Nephron progenitor cell (in vitro differentiated cells): ENCODE data around the gene UNC80.
A peak's percentile ranks its signal among the peaks of the same experiment; 100 is the strongest.

Experiments
- DNase-seq: peaks from one replicate; pipeline ENCODE4 v3.0.0; 2021
- H3K27ac Mint-ChIP-seq: 2 replicates; pipeline ENCODE4 v1.8.0; 2021; ENCODE audit warnings: mild to moderate bottlenecking, moderate library complexity, mixed read lengths
- H3K27me3 Mint-ChIP-seq: 2 replicates; pipeline ENCODE4 v1.8.0; 2021; ENCODE audit warnings: mild to moderate bottlenecking, low read depth, mixed read lengths; ENCODE audit not compliant: poor library complexity
- H3K36me3 Mint-ChIP-seq: 2 replicates; pipeline ENCODE4 v1.8.0; 2021; ENCODE audit warnings: low read depth, mixed read lengths
- H3K4me1 Mint-ChIP-seq: 2 replicates; pipeline ENCODE4 v1.8.0; 2021; ENCODE audit warnings: mixed read lengths
- H3K4me3 Mint-ChIP-seq: 2 replicates; pipeline ENCODE4 v1.8.0; 2021; ENCODE audit warnings: mild to moderate bottlenecking, moderate library complexity, mixed read lengths
- H3K9me3 Mint-ChIP-seq: 2 replicates; pipeline ENCODE4 v1.8.0; 2021; ENCODE audit warnings: mild to moderate bottlenecking, moderate library complexity, mixed read lengths
- TF ChIP-seq, protein P1 (sequence below): fragments of 200-600 bp; sonication (generic); IDR thresholded peaks from 2 replicates; pipeline ENCODE4 v1.5.0; 2021; ENCODE audit warnings: antibody characterized with exemption

Gene UNC80, protein sequence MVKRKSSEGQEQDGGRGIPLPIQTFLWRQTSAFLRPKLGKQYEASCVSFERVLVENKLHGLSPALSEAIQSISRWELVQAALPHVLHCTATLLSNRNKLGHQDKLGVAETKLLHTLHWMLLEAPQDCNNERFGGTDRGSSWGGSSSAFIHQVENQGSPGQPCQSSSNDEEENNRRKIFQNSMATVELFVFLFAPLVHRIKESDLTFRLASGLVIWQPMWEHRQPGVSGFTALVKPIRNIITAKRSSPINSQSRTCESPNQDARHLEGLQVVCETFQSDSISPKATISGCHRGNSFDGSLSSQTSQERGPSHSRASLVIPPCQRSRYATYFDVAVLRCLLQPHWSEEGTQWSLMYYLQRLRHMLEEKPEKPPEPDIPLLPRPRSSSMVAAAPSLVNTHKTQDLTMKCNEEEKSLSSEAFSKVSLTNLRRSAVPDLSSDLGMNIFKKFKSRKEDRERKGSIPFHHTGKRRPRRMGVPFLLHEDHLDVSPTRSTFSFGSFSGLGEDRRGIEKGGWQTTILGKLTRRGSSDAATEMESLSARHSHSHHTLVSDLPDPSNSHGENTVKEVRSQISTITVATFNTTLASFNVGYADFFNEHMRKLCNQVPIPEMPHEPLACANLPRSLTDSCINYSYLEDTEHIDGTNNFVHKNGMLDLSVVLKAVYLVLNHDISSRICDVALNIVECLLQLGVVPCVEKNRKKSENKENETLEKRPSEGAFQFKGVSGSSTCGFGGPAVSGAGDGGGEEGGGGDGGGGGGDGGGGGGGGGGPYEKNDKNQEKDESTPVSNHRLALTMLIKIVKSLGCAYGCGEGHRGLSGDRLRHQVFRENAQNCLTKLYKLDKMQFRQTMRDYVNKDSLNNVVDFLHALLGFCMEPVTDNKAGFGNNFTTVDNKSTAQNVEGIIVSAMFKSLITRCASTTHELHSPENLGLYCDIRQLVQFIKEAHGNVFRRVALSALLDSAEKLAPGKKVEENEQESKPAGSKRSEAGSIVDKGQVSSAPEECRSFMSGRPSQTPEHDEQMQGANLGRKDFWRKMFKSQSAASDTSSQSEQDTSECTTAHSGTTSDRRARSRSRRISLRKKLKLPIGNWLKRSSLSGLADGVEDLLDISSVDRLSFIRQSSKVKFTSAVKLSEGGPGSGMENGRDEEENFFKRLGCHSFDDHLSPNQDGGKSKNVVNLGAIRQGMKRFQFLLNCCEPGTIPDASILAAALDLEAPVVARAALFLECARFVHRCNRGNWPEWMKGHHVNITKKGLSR (N-terminal part only)

GRCh38 chr2:209771474-209772289, at the start of gene UNC80:
UNC80 (plus strand) TSS chr2:209771832; CDS start chr2:209772073, 241 bp downstream.
- Mint-ChIP-seq H3K4me1 (peaks cover 5% of the 10 kb centered on the region), H3K36me3 (no peaks in the 10 kb centered on the region), H3K4me3 (peak within 1 kb of the TSS; percentile 81), H3K27ac (no peak within 1 kb of the TSS), H3K27me3 (peaks cover 60% of the 10 kb centered on the region), H3K9me3 (no peaks in the 10 kb centered on the region)
- peak; percentile 96 for DNase-seq
- TF ChIP-seq, protein P1, sequence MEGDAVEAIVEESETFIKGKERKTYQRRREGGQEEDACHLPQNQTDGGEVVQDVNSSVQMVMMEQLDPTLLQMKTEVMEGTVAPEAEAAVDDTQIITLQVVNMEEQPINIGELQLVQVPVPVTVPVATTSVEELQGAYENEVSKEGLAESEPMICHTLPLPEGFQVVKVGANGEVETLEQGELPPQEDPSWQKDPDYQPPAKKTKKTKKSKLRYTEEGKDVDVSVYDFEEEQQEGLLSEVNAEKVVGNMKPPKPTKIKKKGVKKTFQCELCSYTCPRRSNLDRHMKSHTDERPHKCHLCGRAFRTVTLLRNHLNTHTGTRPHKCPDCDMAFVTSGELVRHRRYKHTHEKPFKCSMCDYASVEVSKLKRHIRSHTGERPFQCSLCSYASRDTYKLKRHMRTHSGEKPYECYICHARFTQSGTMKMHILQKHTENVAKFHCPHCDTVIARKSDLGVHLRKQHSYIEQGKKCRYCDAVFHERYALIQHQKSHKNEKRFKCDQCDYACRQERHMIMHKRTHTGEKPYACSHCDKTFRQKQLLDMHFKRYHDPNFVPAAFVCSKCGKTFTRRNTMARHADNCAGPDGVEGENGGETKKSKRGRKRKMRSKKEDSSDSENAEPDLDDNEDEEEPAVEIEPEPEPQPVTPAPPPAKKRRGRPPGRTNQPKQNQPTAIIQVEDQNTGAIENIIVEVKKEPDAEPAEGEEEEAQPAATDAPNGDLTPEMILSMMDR, result no peak

GRCh38 chr2:209726311-209726710, 45.3 kb upstream of the UNC80 start:
- Mint-ChIP-seq H3K27me3 (no peaks in the 10 kb centered on the region), H3K9me3 (no peaks in the 10 kb centered on the region), H3K27ac (no peak overlapping the region), H3K36me3 (no peaks in the 10 kb centered on the region), H3K4me3 (no peak overlapping the region), H3K4me1 (peaks cover 3% of the 10 kb centered on the region)
- TF ChIP-seq, protein P1, result no peak
- DNase-seq, result no peak

GRCh38 chr2:209727077-209727476, 44.6 kb upstream of the UNC80 start:
- no peak for DNase-seq
- H3K4me3 Mint-ChIP-seq, result no peak overlapping the region
- TF ChIP-seq, protein P1, result no peak
- H3K9me3 Mint-ChIP-seq, result no peaks in the 10 kb centered on the region
- H3K4me1 Mint-ChIP-seq, result peaks cover 3% of the 10 kb centered on the region
- H3K27me3 Mint-ChIP-seq, result no peaks in the 10 kb centered on the region
- no peak overlapping the region for H3K27ac Mint-ChIP-seq
- H3K36me3 Mint-ChIP-seq, result no peaks in the 10 kb centered on the region

- Mint-ChIP-seq H3K27me3 (peaks cover 7% of the 10 kb centered on the region), H3K4me1 (no peaks in the 10 kb centered on the region), H3K9me3 (no peaks in the 10 kb centered on the region), H3K4me3 (no peak overlapping the region), H3K27ac (no peak overlapping the region), H3K36me3 (no peaks in the 10 kb centered on the region)
- TF ChIP-seq, protein P1, result no peak
- no peak for DNase-seq
These were observed 36.8 kb upstream of the UNC80 start for GRCh38 chr2:209734805-209735204.

- TF ChIP-seq, protein P1, result no peak
- Mint-ChIP-seq H3K9me3 (peaks cover 3% of the 10 kb centered on the region), H3K27ac (no peak overlapping the region), H3K4me1 (no peaks in the 10 kb centered on the region), H3K4me3 (no peak overlapping the region), H3K27me3 (peaks cover 5% of the 10 kb centered on the region), H3K36me3 (no peaks in the 10 kb centered on the region)
- no peak for DNase-seq
These were observed 29.7 kb upstream of the UNC80 start for GRCh38 chr2:209741953-209742352.
